ENCODE measurements around the gene SLC25A44.
A peak's percentile ranks its signal among the peaks of the same experiment; 100 is the strongest.
"Not testable (repeated sequence)": the region's sequence is repeated elsewhere in the genome, so short reads cannot be mapped to it uniquely, and the experiment has no call there.

The SLC25A44 gene

DNA sequence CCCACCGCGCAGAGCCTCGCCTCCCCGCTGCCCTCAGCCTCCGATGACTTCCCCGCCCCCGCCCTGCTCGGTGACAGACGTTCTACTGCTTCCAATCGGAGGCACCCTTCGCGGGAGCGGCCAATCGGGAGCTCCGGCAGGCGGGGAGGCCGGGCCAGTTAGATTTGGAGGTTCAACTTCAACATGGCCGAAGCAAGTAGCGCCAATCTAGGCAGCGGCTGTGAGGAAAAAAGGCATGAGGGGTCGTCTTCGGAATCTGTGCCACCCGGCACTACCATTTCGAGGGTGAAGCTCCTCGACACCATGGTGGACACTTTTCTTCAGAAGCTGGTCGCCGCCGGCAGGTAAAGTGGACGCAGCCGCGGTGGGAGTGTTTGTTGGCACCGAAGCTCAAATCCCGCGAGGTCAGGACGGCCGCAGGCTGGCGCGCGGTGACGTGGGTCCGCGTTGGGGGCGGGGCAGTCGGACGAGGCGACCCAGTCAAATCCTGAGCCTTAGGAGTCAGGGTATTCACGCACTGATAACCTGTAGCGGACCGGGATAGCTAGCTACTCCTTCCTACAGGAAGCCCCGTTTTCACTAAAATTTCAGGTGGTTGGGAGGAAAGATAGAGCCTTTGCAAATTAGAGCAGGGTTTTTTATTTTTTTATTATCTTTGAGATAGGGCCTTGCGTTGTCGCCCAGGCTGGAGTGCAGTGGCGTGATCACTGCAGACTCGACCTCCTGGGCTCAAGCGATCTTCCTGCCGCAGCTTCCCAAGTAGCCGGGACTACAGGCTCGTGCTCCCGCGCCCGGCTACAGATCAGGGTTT, 19.1 kb downstream of the SLC25A44 start, which contains the start of gene PMF1:
PMF1 (plus strand) TSS at position 175 of the 811 bp plus-strand sequence; CDS start at position 184, 9 bp downstream.
- Histone ChIP-seq H3K36me3 (ENCODE audit: control insufficient read depth, insufficient read depth, low read length, severe bottlenecking) (peaks cover 37% of the 10 kb centered on the region), H3K27me3 (replicated peaks; ENCODE audit: control insufficient read depth, insufficient read depth, low read length) (no peaks in the 10 kb centered on the region), H3K4me1 (ENCODE audit: control insufficient read depth, insufficient read depth, low read length) (peaks cover 14% of the 10 kb centered on the region), H3K9ac (ENCODE audit: low read length) (peak within 1 kb of the TSS; percentile 93), H3K4me3 (ENCODE audit: low read length) (peak within 1 kb of the TSS; percentile 87), H3K9me3 (ENCODE audit: control insufficient read depth, low read length) (no peaks in the 10 kb centered on the region)
- peak; percentile 99 for DNase-seq (ENCODE audit: low read depth)

DNA sequence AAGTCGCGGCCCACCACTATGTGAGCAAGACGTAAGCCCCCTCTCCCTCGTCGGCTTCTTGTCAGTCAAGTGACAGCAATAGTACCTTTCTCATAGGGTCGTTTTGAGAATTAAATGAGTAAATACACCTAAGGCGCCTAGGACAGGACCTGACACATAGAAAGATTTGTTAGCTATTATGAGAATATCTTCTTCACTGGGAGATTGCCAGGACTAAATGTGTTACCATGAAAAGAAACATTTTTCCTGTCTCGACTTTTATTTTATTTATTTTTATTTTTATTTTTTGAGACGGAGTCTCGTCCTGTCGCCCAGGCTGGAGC, 19.7 kb downstream of the SLC25A44 start:
- H3K27me3 ChIP-seq (replicated peaks; ENCODE audit: control insufficient read depth, insufficient read depth, low read length), result no peaks in the 10 kb centered on the region
- peaks cover 17% of the 10 kb centered on the region for H3K4me1 ChIP-seq (ENCODE audit: control insufficient read depth, insufficient read depth, low read length)
- peak overlapping the region; percentile 93 for H3K9ac ChIP-seq (ENCODE audit: low read length)
- peak overlapping the region; percentile 87 for H3K4me3 ChIP-seq (ENCODE audit: low read length)
- no peak for DNase-seq (ENCODE audit: low read depth)
- peaks cover 32% of the 10 kb centered on the region for H3K36me3 ChIP-seq (ENCODE audit: control insufficient read depth, insufficient read depth, low read length, severe bottlenecking)
- H3K9me3 ChIP-seq (ENCODE audit: control insufficient read depth, low read length), result no peaks in the 10 kb centered on the region

DNA sequence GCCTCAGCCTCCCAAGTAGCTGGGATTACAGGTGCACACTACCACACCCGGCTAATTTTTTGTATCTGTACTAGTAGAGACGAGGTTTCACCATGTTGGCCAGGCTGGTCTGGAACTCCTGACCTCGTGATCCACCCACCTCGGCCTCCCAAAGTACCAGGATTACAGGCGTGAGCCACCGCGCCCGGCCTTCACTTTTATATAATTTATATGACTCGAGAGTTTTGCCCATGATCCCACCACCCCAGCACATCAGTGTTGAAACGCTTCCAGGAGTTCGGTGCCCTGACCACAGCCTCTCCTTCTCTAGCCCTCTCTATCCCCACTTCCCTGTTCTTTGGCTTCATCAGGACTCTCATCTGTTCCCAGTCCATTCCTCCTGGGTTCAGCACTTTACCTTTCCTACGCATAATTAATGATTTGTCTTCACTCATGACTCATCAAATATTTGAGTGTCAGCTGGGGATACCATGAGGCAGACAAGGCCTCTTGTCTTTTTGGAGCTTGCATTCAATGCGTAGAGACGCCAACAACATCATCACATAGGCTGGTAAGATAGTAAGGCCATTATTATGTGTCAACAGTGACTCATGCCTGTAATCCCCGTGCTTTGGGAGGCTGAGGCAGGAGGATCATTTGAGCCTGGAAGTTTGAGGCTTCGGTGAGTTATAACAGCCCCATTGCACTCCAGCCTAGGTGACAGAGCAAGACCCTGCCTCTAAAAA, 20.3 kb downstream of the SLC25A44 start:
- Histone ChIP-seq H3K27me3 (replicated peaks; ENCODE audit: control insufficient read depth, insufficient read depth, low read length) (no peaks in the 10 kb centered on the region), H3K4me3 (ENCODE audit: low read length) (peak overlapping the region; percentile 87), H3K9ac (ENCODE audit: low read length) (peak overlapping the region; percentile 93), H3K36me3 (ENCODE audit: control insufficient read depth, insufficient read depth, low read length, severe bottlenecking) (peaks cover 27% of the 10 kb centered on the region), H3K9me3 (ENCODE audit: control insufficient read depth, low read length) (no peaks in the 10 kb centered on the region), H3K4me1 (ENCODE audit: control insufficient read depth, insufficient read depth, low read length) (peaks cover 17% of the 10 kb centered on the region)
- DNase-seq (ENCODE audit: low read depth), result peak; percentile 6

DNA sequence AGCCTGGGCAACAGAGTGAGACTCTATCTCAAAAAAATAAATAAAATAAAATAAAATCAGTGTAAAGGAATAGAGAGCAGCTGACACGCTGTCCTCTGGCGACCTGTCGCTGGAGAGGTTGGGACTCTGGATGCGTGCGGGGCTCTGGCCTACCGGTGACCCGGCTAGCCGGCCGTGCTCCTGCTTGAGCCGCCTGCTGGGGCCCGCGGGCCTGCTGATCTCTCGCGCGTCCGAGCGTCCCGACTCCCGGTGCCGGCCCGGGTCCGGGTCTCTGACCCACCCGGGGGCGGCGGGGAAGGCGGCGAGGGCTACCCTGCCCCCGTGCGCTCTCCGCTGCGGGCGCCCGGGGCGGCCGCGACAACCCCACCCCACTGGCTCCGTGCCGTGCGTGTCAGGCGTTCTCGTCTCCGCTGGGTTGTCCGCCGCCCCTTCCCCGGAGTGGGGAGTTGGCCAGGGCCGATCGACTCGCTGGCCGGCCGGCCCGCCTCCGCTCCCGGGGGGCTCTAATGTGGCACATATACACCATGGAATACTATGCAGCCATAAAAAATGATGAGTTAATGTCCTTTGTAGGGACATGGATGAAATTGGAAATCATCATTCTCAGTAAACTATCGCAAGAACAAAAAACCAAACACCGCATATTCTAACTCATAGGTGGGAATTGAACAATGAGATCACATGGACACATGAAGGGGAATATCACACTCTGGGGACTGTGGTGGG, 22.6 kb downstream of the SLC25A44 start:
- not testable (repeated sequence) for H3K9ac ChIP-seq (ENCODE audit: low read length); H3K9me3 ChIP-seq (ENCODE audit: control insufficient read depth, low read length); H3K4me3 ChIP-seq (ENCODE audit: low read length); H3K27me3 ChIP-seq (replicated peaks; ENCODE audit: control insufficient read depth, insufficient read depth, low read length); DNase-seq (ENCODE audit: low read depth)
- peaks cover 17% of the 10 kb centered on the region for H3K4me1 ChIP-seq (ENCODE audit: control insufficient read depth, insufficient read depth, low read length)
- H3K36me3 ChIP-seq (ENCODE audit: control insufficient read depth, insufficient read depth, low read length, severe bottlenecking), result peaks cover 12% of the 10 kb centered on the region

DNA sequence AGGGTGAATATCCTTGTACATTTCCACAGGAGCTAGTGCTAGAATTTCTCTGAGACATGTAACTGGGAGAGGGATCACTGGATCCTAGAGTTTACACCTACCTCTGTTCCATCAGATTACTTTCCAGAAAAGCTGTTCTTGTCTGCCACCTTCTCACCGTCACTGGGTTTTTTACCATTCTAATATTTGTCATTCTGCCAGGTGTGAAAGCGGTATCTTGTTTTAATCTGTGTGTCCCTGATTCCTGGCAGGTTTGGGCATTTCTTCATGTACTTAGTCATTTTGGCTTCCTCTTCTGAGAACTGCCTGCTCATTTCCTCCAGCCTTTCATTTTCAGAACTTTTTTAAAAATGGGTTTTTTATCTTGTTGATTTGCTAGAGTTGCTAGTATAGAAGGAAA, 24.0 kb downstream of the SLC25A44 start:
- Histone ChIP-seq H3K4me3 (ENCODE audit: low read length) (no peak overlapping the region), H3K9ac (ENCODE audit: low read length) (no peak overlapping the region), H3K27me3 (replicated peaks; ENCODE audit: control insufficient read depth, insufficient read depth, low read length) (no peaks in the 10 kb centered on the region), H3K36me3 (ENCODE audit: control insufficient read depth, insufficient read depth, low read length, severe bottlenecking) (peaks cover 20% of the 10 kb centered on the region), H3K4me1 (ENCODE audit: control insufficient read depth, insufficient read depth, low read length) (peaks cover 13% of the 10 kb centered on the region), H3K9me3 (ENCODE audit: control insufficient read depth, low read length) (no peaks in the 10 kb centered on the region)
- DNase-seq (ENCODE audit: low read depth), result peak; percentile 18

DNA sequence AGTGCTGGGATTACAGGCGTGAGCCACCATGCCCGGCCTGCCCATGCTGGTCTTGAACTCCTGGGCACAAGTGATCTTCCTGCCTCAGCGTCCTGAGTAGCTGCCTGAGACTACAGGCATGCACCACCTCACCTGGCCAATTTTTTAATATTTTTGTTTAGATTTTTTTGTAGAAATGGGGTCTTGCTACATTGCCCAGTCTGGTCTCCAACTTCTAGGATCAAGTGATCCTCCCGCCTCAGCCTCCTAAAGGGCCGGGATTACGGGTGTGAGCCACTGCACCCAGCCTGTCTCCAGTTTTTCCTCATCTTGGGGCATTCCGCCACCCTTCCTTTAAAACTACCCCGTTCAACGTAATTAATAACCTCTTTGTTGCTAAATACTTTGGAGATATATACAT, 26.3 kb downstream of the SLC25A44 start:
- peaks cover 32% of the 10 kb centered on the region for H3K36me3 ChIP-seq (ENCODE audit: control insufficient read depth, insufficient read depth, low read length, severe bottlenecking)
- no peak for DNase-seq (ENCODE audit: low read depth)

DNA sequence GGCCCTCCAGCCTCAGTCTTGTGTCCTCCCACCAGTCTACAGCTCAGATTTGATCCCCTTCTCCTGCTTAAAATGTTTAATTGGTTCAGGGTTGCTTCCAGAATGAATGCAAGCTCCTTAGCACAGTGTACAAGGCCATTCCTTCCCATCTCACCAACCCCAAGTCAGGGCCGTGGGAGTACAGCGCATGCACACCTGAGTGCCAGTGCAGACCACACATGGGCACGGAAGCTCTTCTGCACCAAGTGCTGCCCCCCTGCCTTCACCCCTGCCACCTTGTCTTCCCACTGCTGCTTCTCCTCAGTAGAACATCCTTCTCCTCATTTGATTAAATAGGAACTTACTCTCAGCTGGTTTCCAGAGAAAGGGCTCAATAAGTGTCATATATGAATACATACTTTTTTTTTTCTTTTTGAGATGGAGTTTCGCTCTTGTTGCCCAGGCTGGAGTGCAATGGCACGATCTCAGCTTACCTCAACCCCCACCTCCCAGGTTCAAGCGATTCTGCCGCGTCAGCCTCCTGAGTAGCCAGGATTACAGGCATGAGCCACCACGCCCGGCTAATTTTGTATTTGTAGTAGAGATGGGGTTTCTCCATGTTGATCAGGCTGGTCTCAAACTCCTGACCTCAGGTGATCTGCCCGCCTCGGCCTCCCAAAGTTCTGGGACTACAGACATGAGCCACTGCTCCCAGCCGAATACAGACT, 28.2 kb downstream of the SLC25A44 start:
- peaks cover 41% of the 10 kb centered on the region for H3K36me3 ChIP-seq (ENCODE audit: control insufficient read depth, insufficient read depth, low read length, severe bottlenecking)
- H3K4me1 ChIP-seq (ENCODE audit: control insufficient read depth, insufficient read depth, low read length), result peaks cover 13% of the 10 kb centered on the region
- no peaks in the 10 kb centered on the region for H3K9me3 ChIP-seq (ENCODE audit: control insufficient read depth, low read length)
- H3K9ac ChIP-seq (ENCODE audit: low read length), result no peak overlapping the region
- no peak overlapping the region for H3K4me3 ChIP-seq (ENCODE audit: low read length)
- no peaks in the 10 kb centered on the region for H3K27me3 ChIP-seq (replicated peaks; ENCODE audit: control insufficient read depth, insufficient read depth, low read length)
- DNase-seq (ENCODE audit: low read depth), result no peak

More for the DNA sequence above, 26.3 kb downstream of the SLC25A44 start:
- H3K27me3 ChIP-seq (replicated peaks; ENCODE audit: control insufficient read depth, insufficient read depth, low read length), result no peaks in the 10 kb centered on the region
- no peak overlapping the region for H3K9ac ChIP-seq (ENCODE audit: low read length)
- peaks cover 13% of the 10 kb centered on the region for H3K4me1 ChIP-seq (ENCODE audit: control insufficient read depth, insufficient read depth, low read length)
- H3K9me3 ChIP-seq (ENCODE audit: control insufficient read depth, low read length), result no peaks in the 10 kb centered on the region
- H3K4me3 ChIP-seq (ENCODE audit: low read length), result no peak overlapping the region

DNA sequence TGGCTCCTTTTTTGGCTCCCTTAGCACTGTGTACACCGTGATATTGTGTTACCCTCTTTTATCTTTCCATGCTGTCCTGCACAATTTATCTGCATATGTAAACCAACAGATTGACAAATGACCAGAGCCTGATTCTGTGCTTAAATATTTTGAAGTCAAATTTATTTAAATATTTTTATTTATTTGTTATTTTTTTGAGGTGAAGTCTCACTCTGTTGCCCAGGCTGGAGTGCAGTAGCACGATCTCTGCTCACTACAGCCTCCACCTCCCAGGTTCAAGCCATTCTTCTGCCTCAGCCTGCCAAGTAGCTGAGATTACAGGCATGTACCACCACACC, 31.7 kb downstream of the SLC25A44 start:
- Histone ChIP-seq H3K9ac (ENCODE audit: low read length) (no peak overlapping the region), H3K9me3 (ENCODE audit: control insufficient read depth, low read length) (no peaks in the 10 kb centered on the region), H3K27me3 (replicated peaks; ENCODE audit: control insufficient read depth, insufficient read depth, low read length) (no peaks in the 10 kb centered on the region), H3K4me3 (ENCODE audit: low read length) (no peak overlapping the region), H3K4me1 (ENCODE audit: control insufficient read depth, insufficient read depth, low read length) (no peaks in the 10 kb centered on the region), H3K36me3 (ENCODE audit: control insufficient read depth, insufficient read depth, low read length, severe bottlenecking) (peaks cover 47% of the 10 kb centered on the region)
- DNase-seq (ENCODE audit: low read depth), result no peak

DNA sequence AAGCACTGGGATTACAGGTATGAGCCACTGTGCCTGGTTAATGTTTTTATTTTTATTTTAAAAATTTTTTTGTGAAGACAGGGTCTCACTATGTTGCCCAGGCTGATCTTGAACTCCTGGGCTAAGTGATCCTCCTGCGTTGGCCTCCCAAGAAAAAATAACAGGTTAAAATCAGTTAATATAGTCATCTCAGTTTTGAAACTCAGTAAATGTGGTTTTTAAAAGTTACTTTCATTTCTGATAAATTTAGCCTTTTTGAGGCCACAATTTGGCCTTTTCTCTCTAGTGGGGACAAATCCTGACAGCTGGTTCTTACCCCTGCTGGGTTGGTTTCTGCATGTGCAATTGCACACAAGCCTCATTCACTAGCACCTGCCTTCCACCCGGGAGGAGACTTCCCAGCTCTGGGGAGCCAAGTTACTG, 32.2 kb downstream of the SLC25A44 start:
- Histone ChIP-seq H3K36me3 (ENCODE audit: control insufficient read depth, insufficient read depth, low read length, severe bottlenecking) (peaks cover 43% of the 10 kb centered on the region), H3K4me3 (ENCODE audit: low read length) (no peak overlapping the region), H3K4me1 (ENCODE audit: control insufficient read depth, insufficient read depth, low read length) (no peaks in the 10 kb centered on the region), H3K9me3 (ENCODE audit: control insufficient read depth, low read length) (no peaks in the 10 kb centered on the region), H3K27me3 (replicated peaks; ENCODE audit: control insufficient read depth, insufficient read depth, low read length) (no peaks in the 10 kb centered on the region), H3K9ac (ENCODE audit: low read length) (no peak overlapping the region)
- DNase-seq (ENCODE audit: low read depth), result no peak

DNA sequence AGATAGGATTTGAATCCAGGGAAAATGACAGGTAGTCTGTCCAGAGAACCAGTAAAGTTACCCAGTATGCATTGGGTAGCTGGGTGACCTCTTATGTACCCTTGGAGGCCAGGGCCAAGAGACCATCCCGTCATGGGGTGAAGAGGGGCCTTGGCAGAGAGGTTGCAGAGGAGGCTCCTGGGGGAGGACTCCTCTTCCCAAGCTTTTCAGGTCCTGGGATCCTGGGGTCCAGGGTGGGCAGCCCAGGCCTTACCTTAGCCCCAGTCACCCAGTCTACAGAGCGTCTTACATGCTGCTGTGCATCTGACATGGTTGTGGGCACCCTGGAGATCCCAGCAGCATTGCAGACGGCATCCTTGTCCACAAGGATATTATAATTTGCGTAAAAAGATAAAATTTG, 32.9 kb downstream of the SLC25A44 start:
- H3K9ac ChIP-seq (ENCODE audit: low read length), result no peak overlapping the region
- no peaks in the 10 kb centered on the region for H3K4me1 ChIP-seq (ENCODE audit: control insufficient read depth, insufficient read depth, low read length)
- peaks cover 36% of the 10 kb centered on the region for H3K36me3 ChIP-seq (ENCODE audit: control insufficient read depth, insufficient read depth, low read length, severe bottlenecking)
- no peaks in the 10 kb centered on the region for H3K27me3 ChIP-seq (replicated peaks; ENCODE audit: control insufficient read depth, insufficient read depth, low read length)
- no peaks in the 10 kb centered on the region for H3K9me3 ChIP-seq (ENCODE audit: control insufficient read depth, low read length)
- H3K4me3 ChIP-seq (ENCODE audit: low read length), result no peak overlapping the region
- DNase-seq (ENCODE audit: low read depth), result no peak

DNA sequence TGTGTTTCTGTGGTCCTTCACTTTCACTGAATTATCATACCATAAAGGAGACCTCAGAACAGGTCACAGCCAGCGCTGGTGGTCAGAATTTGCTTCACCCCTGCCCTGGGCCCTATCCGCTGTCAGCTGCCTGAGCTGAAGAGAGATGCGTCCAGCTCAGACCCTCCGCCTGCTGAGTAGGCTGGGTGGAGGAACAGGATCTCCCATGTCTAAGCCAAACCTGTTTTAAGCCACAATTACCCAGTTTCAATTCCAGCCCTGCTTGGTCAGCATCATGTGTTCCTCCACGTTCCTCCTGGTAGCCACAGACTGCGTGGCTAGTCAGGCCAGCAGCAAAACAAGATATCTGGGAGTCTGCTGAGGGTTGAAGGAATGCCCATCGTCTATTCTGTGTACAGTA, 34.6 kb downstream of the SLC25A44 start:
- Histone ChIP-seq H3K9me3 (ENCODE audit: control insufficient read depth, low read length) (no peaks in the 10 kb centered on the region), H3K9ac (ENCODE audit: low read length) (no peak overlapping the region), H3K36me3 (ENCODE audit: control insufficient read depth, insufficient read depth, low read length, severe bottlenecking) (peaks cover 21% of the 10 kb centered on the region), H3K27me3 (replicated peaks; ENCODE audit: control insufficient read depth, insufficient read depth, low read length) (no peaks in the 10 kb centered on the region), H3K4me3 (ENCODE audit: low read length) (no peak overlapping the region), H3K4me1 (ENCODE audit: control insufficient read depth, insufficient read depth, low read length) (peaks cover 5% of the 10 kb centered on the region)
- no peak for DNase-seq (ENCODE audit: low read depth)
